Pancreas (tissue), 10 donors: ENCODE data around the gene TERT. TPM values are rescaled to one million over a fixed set of nuclear protein-coding genes. Genes with fewer than 3 reads are reported as not detected.
"Not testable (repeated sequence)": the region's sequence is repeated elsewhere in the genome, so short reads cannot be mapped to it uniquely, and the experiment has no call there.

Source experiments
- ATAC-seq, 4 donors: fragments of 200-7000 bp; cut with Tn5 transposase; one replicate each; pipeline versions ENCODE4 v1.8.0 to v1.9.1; 2020; ENCODE audit warnings: mild to moderate bottlenecking in 4 of 4, moderate library complexity in 4 of 4
- DNase-seq, 6 donors: peaks; one replicate each; pipeline ENCODE4 v3.0.0-alpha.2; 2020
- FAIRE-seq: peaks from 2 replicates; lab custom pipeline; 2012; peaks lifted over from hg19 to GRCh38; lab: Jason Lieb, UNC
- H3K27ac ChIP-seq, 4 donors: fragments of 200-600 bp; sonication (generic); 1 replicate in 3 of 4; 2 replicates in 1 of 4; pipeline versions ENCODE4 v1.5.0 to v1.8.0; 2020
- H3K27me3 ChIP-seq, 4 donors: fragments of 200-600 bp; one replicate each; pipeline ENCODE4 v1.8.0; 2021
- H3K36me3 ChIP-seq, 3 donors: fragments of 200-600 bp; sonication (generic) in 1 of 3; one replicate each; pipeline versions ENCODE4 v1.5.0 to v1.8.0; 2020 to 2021
- H3K4me1 ChIP-seq, 3 donors: fragments of 200-600 bp; one replicate each; pipeline ENCODE4 v1.8.0; 2021
- H3K4me3 ChIP-seq, 4 donors: fragments of 200-600 bp; sonication (generic) in 2 of 4; one replicate each; pipeline versions ENCODE4 v1.5.0 to v1.8.0; 2020 to 2021
- H3K9me3 ChIP-seq, 4 donors: fragments of 200-600 bp; one replicate each; pipeline ENCODE4 v1.8.0; 2021
- CTCF ChIP-seq, 4 donors: fragments of 200-600 bp; sonication (generic) in 3 of 4; IDR thresholded peaks; one replicate each; pipeline versions ENCODE4 v1.5.0 to v1.8.0; 2021; ENCODE audit warnings: antibody characterized with exemption in 4 of 4
- WGBS, 2 donors: extraction: QIAGEN DNeasy Blood & Tissue Kit; methylation state at CpG; one replicate each; pipeline ENCODE4 v1.1.7; 2013; 5-methylcytosine and 5-hydroxymethylcytosine counted together
- intact Hi-C, 3 donors: fragments of 100-400 bp; cut with DNase I; formaldehyde crosslinking; loops; one replicate each; pipeline versions ENCODE4 v1.11.1 to v1.14.2; 2022
- polyA plus RNA-seq, 2 donors: library from polyadenylated mRNA; stranded (reverse); fragments of 200-250 nt; gene quantifications; one replicate each; pipeline ENCODE4 v1.2.3, GENCODE V29; 2013
- total RNA-seq, 6 donors: library from RNA; stranded (reverse); fragmentation: NEBNext Ultra II Directional in 4 of 6; extraction: Animal tissue kit (Norgen Biotek cat#: 25700) in 4 of 6; gene quantifications; one replicate each; pipeline versions ENCODE4 v1.2.1 to v1.2.4, GENCODE V29; 2021 to 2023
- donor health status: healthy with polysubstance abuse.
- donor health status: DM: no; HTN: no; CAD: no; lungs with moderate emphysema.
- donor health status: DM: no; HTN: no; CAD: no.
- donor health status: control.
- donor health status: control.
- donor health status: Bipolar disorder and iron deficiency.
- donor health status: DM: yes; HTN: yes; CAD: no.
- donor health status: DM: no; HTN: no; CAD: no.
- donor health status: DM: no; HTN: no; CAD: no.
- donor health status: DM: yes; HTN: yes; CAD: no.

The TERT gene
- total and polyA plus RNA-seq, 8 donors: 0.06 to 0.28 (median 0.25) TPM; not detected in 5

- intact Hi-C loops: no loop called here
- TF ChIP-seq CTCF (IDR thresholded peaks at IDR 0.05): no peak
- no peak for FAIRE-seq
- Histone ChIP-seq H3K4me3 (no peak overlapping the region), H3K27me3 (no peaks in the 10 kb centered on the region), H3K4me1 (no peaks in the 10 kb centered on the region), H3K36me3 (no peaks in the 10 kb centered on the region), H3K9me3 (no peaks in the 10 kb centered on the region), H3K27ac (no peak overlapping the region)
- 83 to 91% methylated on average over 19 to 21 of the region's 21 CpGs for WGBS, 2 donors
- ATAC-seq: no peak
- peak in 1 of 6 donors; percentile 46 for DNase-seq
Observed at GRCh38 chr5:1272201-1272600, 22.7 kb downstream of the TERT start.

GRCh38 chr5:1270933-1271914 is 23.6 kb downstream of the TERT start:
- no peak for TF ChIP-seq CTCF (IDR thresholded peaks at IDR 0.05)
- no peak overlapping the region for H3K4me3 ChIP-seq
- no peaks in the 10 kb centered on the region for H3K36me3 ChIP-seq
- 80 to 91% methylated on average over 32 to 39 of the region's 39 CpGs for WGBS, 2 donors
- ATAC-seq (no peak), DNase-seq (peak in 1 of 6 donors; percentile 48), FAIRE-seq (no peak)
- no peaks in the 10 kb centered on the region for H3K9me3 ChIP-seq
- H3K27ac ChIP-seq: no peak overlapping the region
- H3K27me3 ChIP-seq: no peaks in the 10 kb centered on the region
- H3K4me1 ChIP-seq: no peaks in the 10 kb centered on the region
- intact Hi-C loops: no loop called here

- H3K36me3 ChIP-seq: no peaks in the 10 kb centered on the region
- WGBS, 2 donors: 85 to 91% methylated on average over 22 of the region's 22 CpGs
- ATAC-seq (no peak), DNase-seq (peak in 1 of 6 donors; percentile 35), FAIRE-seq (no peak)
- no peak overlapping the region for H3K4me3 ChIP-seq
- no peaks in the 10 kb centered on the region for H3K4me1 ChIP-seq
- intact Hi-C loops: no loop called here
- no peaks in the 10 kb centered on the region for H3K27me3 ChIP-seq
- H3K9me3 ChIP-seq: no peaks in the 10 kb centered on the region
- TF ChIP-seq CTCF (IDR thresholded peaks at IDR 0.05): no peak
- H3K27ac ChIP-seq: no peak overlapping the region
Observed at GRCh38 chr5:1270426-1270825, 24.4 kb downstream of the TERT start.

GRCh38 chr5:1268666-1269065 is 26.2 kb downstream of the TERT start:
- Histone ChIP-seq H3K27ac (no peak overlapping the region), H3K4me3 (no peak overlapping the region), H3K36me3 (no peaks in the 10 kb centered on the region), H3K4me1 (no peaks in the 10 kb centered on the region), H3K9me3 (no peaks in the 10 kb centered on the region), H3K27me3 (no peaks in the 10 kb centered on the region)
- TF ChIP-seq CTCF (IDR thresholded peaks at IDR 0.05): no peak
- intact Hi-C loops: no loop called here
- 73 to 80% methylated on average over 13 of the region's 13 CpGs for WGBS, 2 donors
- ATAC-seq (no peak), DNase-seq (no peak), FAIRE-seq (no peak)

GRCh38 chr5:1268056-1268455 is 26.8 kb downstream of the TERT start:
- DNase-seq (peak in 1 of 6 donors; percentile 31), FAIRE-seq (no peak), ATAC-seq (no peak)
- H3K4me3 ChIP-seq: no peak overlapping the region
- no peaks in the 10 kb centered on the region for H3K4me1 ChIP-seq
- no peak overlapping the region for H3K27ac ChIP-seq
- H3K36me3 ChIP-seq: no peaks in the 10 kb centered on the region
- 79 to 86% methylated on average over 13 of the region's 13 CpGs for WGBS, 2 donors
- intact Hi-C loops: no loop called here
- H3K27me3 ChIP-seq: no peaks in the 10 kb centered on the region
- no peak for TF ChIP-seq CTCF (IDR thresholded peaks at IDR 0.05)
- H3K9me3 ChIP-seq: no peaks in the 10 kb centered on the region

- H3K27ac ChIP-seq, H3K27me3 ChIP-seq, H3K9me3 ChIP-seq, ATAC-seq, H3K4me3 ChIP-seq, intact Hi-C loops, DNase-seq, H3K36me3 ChIP-seq, H3K4me1 ChIP-seq, FAIRE-seq: not testable (repeated sequence)
- WGBS, 2 donors: 80 to 88% methylated on average over 5 of the region's 5 CpGs
Observed at GRCh38 chr5:1267464-1267863, 27.4 kb downstream of the TERT start.
